HCT116 (cell line): Measurements from ENCODE around the gene SLC5A6.

Source experiments
- CTCF ChIP-seq, 3 experiments: fragments of 200-600 bp in 1 of 3; sonication (generic) in 1 of 3; IDR thresholded peaks in 2 of 3; conservative IDR thresholded peaks in 1 of 3; 2 replicates each; pipeline ENCODE4 v1.5.1; 2012 to 2017; ENCODE audit warnings: low read depth in 2 of 3, low read length in 2 of 3, antibody characterized with exemption in 1 of 3, borderline replicate concordance in 1 of 3, control low read depth in 1 of 3, mild to moderate bottlenecking in 1 of 3, mixed read lengths in 1 of 3, mixed run types in 1 of 3, moderate library complexity in 1 of 3; ENCODE audit not compliant: insufficient read depth in 1 of 3
- EZH2 ChIP-seq: fragments of 200-600 bp; sonication (generic); IDR thresholded peaks from 2 replicates; pipeline ENCODE4 v1.6.1; 2017; ENCODE audit warnings: antibody characterized with exemption, mixed run types
- EZH2phosphoT487 ChIP-seq: fragments of 200-600 bp; IDR thresholded peaks from 2 replicates; pipeline ENCODE4 v1.6.1; 2018; ENCODE audit warnings: antibody characterized with exemption, borderline replicate concordance
- JUND ChIP-seq: IDR thresholded peaks from 2 replicates; pipeline ENCODE4 v1.6.1; 2012
- POLR2AphosphoS5 ChIP-seq: IDR thresholded peaks from 2 replicates; pipeline ENCODE4 v1.6.1; 2011; ENCODE audit warnings: mild to moderate bottlenecking, low read depth, low read length, moderate library complexity
- REST ChIP-seq: IDR thresholded peaks from 2 replicates; pipeline ENCODE4 v1.6.1; 2012; ENCODE audit warnings: low read depth

GRCh38 chr2:27211241-27211942 is 676 bp downstream of the SLC5A6 start:
- TF ChIP-seq EZH2 (no peak), CTCF (IDR thresholded peaks at IDR 0.05 in 2 of 3, conservative IDR thresholded peaks at IDR 0.05 in 1 of 3; ENCODE audit: borderline replicate concordance in 1 of 3, insufficient read depth in 1 of 3, low read depth in 2 of 3, low read length in 2 of 3) (no peak), REST (no peak), JUND (no peak), EZH2phosphoT487 (no peak), POLR2AphosphoS5 (no peak)
